CD4-positive, alpha-beta memory T cell (primary cell): ENCODE data around the gene ATG4A. TPM values are rescaled to one million over a fixed set of nuclear protein-coding genes. Genes with fewer than 3 reads are reported as not detected.

ENCODE experiments used
- CTCF ChIA-PET: fragments of 350-600 bp; sonication (Branson Sonifier 250); formaldehyde crosslinking; loops from one replicate; lab custom pipeline; 2021; ENCODE audit warnings: inconsistent platforms; ENCODE audit not compliant: partially characterized antibody; lab: Charles Lee
- POLR2A ChIA-PET: fragments of 350-600 bp; sonication (Branson Sonifier 250); formaldehyde crosslinking; loops from one replicate; lab custom pipeline; 2021; ENCODE audit not compliant: partially characterized antibody; lab: Charles Lee
- DNase-seq, 5 donors: peaks; one replicate each; pipeline versions ENCODE4 v3.0.0 to v3.0.0-alpha.2; 2020 to 2022; ENCODE audit warnings: mixed read lengths in 1 of 5
- H3K27ac ChIP-seq: one replicate; pipeline ENCODE4 v1.7.0; 2013; ENCODE audit warnings: low read depth, low read length
- H3K27me3 ChIP-seq: 2 replicates; pipeline ENCODE4 v1.7.0; 2013; ENCODE audit warnings: mild to moderate bottlenecking, low read length, moderate library complexity; ENCODE audit not compliant: insufficient read depth
- H3K36me3 ChIP-seq: 2 replicates; pipeline ENCODE4 v1.7.0; 2013; ENCODE audit warnings: mild to moderate bottlenecking, low read length, moderate library complexity; ENCODE audit not compliant: insufficient read depth
- H3K4me1 ChIP-seq: 2 replicates; pipeline ENCODE4 v1.7.0; 2013; ENCODE audit warnings: mild to moderate bottlenecking, low read length, moderate library complexity; ENCODE audit not compliant: insufficient read depth
- H3K4me3 ChIP-seq, 2 donors: one replicate each; pipeline ENCODE4 v1.7.0; 2013; ENCODE audit warnings: low read length in 2 of 2, mild to moderate bottlenecking in 1 of 2
- H3K9me3 ChIP-seq, 2 donors: one replicate each; pipeline ENCODE4 v1.7.0; 2013; ENCODE audit warnings: low read length in 2 of 2, control low read depth in 1 of 2; ENCODE audit not compliant: control insufficient read depth in 1 of 2
- H3K27ac Mint-ChIP-seq, 7 donors: one replicate each; pipeline ENCODE4 v1.8.0; 2020 to 2021; ENCODE audit warnings: mixed read lengths in 7 of 7, mild to moderate bottlenecking in 6 of 7, inconsistent platforms in 3 of 7, moderate library complexity in 3 of 7
- H3K27me3 Mint-ChIP-seq, 2 donors: one replicate each; pipeline ENCODE4 v1.8.0; 2020 to 2021; ENCODE audit warnings: mixed read lengths in 2 of 2
- H3K36me3 Mint-ChIP-seq, 2 donors: one replicate each; pipeline ENCODE4 v1.8.0; 2020 to 2021; ENCODE audit warnings: mixed read lengths in 2 of 2, inconsistent platforms in 1 of 2, mild to moderate bottlenecking in 1 of 2
- H3K4me1 Mint-ChIP-seq, 4 donors: one replicate each; pipeline ENCODE4 v1.8.0; 2020 to 2021; ENCODE audit warnings: mixed read lengths in 4 of 4, mild to moderate bottlenecking in 1 of 4
- H3K4me3 Mint-ChIP-seq, 8 donors: one replicate each; pipeline ENCODE4 v1.8.0; 2020 to 2021; ENCODE audit warnings: mixed read lengths in 8 of 8, mild to moderate bottlenecking in 7 of 8, moderate library complexity in 6 of 8, inconsistent platforms in 3 of 8
- H3K9me3 Mint-ChIP-seq, 8 donors: one replicate each; pipeline ENCODE4 v1.8.0; 2020 to 2021; ENCODE audit warnings: mixed read lengths in 8 of 8, mild to moderate bottlenecking in 5 of 8, inconsistent platforms in 3 of 8, moderate library complexity in 1 of 8
- intact Hi-C: fragments of 100-400 bp; cut with micrococcal nuclease; formaldehyde crosslinking; loops from one replicate; pipeline ENCODE4 v1.15.1; 2023
- polyA plus RNA-seq, 2 donors: library from polyadenylated mRNA; unstranded; fragments of 300-500 nt; fragmentation: Illumina TruSeq; gene quantifications; one replicate each; pipeline ENCODE4 v1.2.3, GENCODE V29; 2021
- total RNA-seq, 2 experiments: library from RNA; stranded (reverse); gene quantifications; one replicate each; pipeline ENCODE4 v1.2.3, GENCODE V29; 2021

Gene ATG4A, protein sequence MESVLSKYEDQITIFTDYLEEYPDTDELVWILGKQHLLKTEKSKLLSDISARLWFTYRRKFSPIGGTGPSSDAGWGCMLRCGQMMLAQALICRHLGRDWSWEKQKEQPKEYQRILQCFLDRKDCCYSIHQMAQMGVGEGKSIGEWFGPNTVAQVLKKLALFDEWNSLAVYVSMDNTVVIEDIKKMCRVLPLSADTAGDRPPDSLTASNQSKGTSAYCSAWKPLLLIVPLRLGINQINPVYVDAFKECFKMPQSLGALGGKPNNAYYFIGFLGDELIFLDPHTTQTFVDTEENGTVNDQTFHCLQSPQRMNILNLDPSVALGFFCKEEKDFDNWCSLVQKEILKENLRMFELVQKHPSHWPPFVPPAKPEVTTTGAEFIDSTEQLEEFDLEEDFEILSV
- 1 to 10 TPM; 7.6 to 8.1 TPM for total RNA-seq
- 10 to 100 TPM; 15.4 to 21.5 TPM for polyA plus RNA-seq

DNA sequence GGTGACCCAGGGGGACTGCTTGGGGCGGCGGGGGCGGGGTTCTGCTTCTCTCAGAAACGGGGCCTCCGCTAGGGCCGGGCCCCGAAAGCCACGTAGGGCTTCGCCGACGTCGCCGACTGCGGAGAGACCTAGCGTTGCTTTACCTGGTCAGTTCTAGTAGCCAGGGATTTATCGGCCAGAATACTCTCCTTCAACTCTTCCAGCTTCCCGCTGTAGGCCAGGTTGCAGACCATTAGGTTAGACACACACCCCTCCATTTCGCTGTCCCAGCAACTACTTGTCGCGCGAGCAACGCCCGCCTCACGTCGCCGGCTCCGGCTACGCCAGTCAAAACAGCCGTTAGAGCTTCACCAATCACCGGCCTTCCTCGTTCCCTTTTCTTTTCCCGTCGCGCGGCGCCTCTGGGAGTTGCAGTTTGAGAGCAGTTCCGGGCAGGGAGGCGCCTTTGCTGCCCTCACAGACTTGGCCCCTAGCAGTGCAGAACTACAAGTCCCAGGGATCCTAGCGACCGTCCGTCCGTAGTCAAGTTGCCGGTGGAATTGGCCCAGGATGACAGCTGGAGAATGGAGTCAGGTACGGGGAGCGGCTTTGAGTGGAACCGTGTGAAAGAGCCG is at the start of gene ATG4A, which contains the start of gene PSMD10:
Gene ATG4A, plus strand, starts transcription at position 515 of the 614 bp plus-strand sequence. Its CDS starts 49 bp downstream, at position 564.
Gene PSMD10, minus strand, starts transcription at position 279 of the 614 bp plus-strand sequence. Its CDS starts 22 bp downstream, at position 257.
- DNase-seq = peak; percentile 86 to 96 (median 90)
- ChIA-PET CTCF (no interaction called here), POLR2A (interaction anchor here (0.9 to 1.8 kb wide), 12 partner anchors 9 to 973 kb away, joined by 3 to 10 read pairs (median 4); partner anchors contain the start of genes MID2 and RBM41)
- Mint-ChIP-seq H3K9me3 (no peaks in the 10 kb centered on the region), H3K27ac (no peak within 1 kb of the TSS), H3K4me1 (peaks cover 5 to 17% (median 7%) of the 10 kb centered on the region in 4 donors), H3K4me3 (no peak within 1 kb of the TSS), H3K36me3 (peaks cover 4 to 5% of the 10 kb centered on the region in 2 donors), H3K27me3 (no peaks in the 10 kb centered on the region)
- intact Hi-C loops = loop anchor here (1.0 to 5.0 kb wide), 4 partner anchors 71 to 1481 kb away; partner anchors contain the start of genes PRPS1 and RADX
- Histone ChIP-seq H3K36me3 (no peaks in the 10 kb centered on the region), H3K4me1 (peaks cover 22% of the 10 kb centered on the region), H3K4me3 (peak within 1 kb of the TSS; percentile 48 to 75), H3K27ac (peak within 1 kb of the TSS; percentile 81), H3K27me3 (no peaks in the 10 kb centered on the region), H3K9me3 (no peaks in the 10 kb centered on the region)

DNA sequence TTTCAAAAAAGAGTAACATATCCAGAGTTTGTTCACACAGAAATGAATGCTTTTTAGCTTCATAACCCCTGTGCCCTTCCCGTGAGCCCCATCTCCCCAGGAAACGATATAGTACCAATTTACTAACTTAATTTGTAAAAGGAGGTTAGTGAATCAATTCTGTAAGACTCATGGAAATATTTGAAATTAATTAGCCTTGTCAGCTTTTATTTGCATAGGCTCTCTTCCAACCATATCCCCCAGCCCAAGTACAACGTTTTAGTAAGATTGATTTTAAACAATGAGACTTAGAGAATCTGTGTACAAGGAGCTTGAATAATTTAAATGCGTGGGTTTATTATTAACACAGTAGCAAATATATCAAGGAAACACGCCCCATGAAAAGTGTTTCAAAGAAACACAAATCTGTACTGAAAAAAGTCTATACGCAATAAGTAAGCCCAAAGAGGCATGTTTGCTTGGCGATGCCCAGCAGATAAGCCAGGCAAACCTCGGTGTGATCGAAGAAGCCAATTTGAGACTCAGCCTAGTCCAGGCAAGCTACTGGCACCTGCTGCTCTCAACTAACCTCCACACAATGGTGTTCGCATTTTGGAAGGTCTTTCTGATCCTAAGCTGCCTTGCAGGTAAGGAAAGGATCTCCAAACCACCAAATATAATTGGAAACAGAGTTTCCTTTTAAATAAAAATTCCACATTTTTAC is 46.9 kb upstream of the ATG4A start, which contains the start of gene VSIG1:
Gene VSIG1, plus strand, starts transcription at position 512 of the 703 bp plus-strand sequence. Its CDS starts 66 bp downstream, at position 578.
- H3K27me3 Mint-ChIP-seq = no peaks in the 10 kb centered on the region
- H3K4me1 ChIP-seq = peaks cover 8% of the 10 kb centered on the region
- ChIA-PET POLR2A (interaction anchor here (0.8 kb wide), 1 partner anchor 360 kb away, joined by 3 read pairs; no protein-coding TSS in a partner anchor), CTCF (interaction anchor here (1.1 kb wide), 1 partner anchor 24 kb away, joined by 3 read pairs; no protein-coding TSS in a partner anchor)
- intact Hi-C loops = no loop called here
- DNase-seq = no peak
- no peaks in the 10 kb centered on the region for H3K36me3 ChIP-seq
- H3K9me3 ChIP-seq = no peaks in the 10 kb centered on the region
- no peaks in the 10 kb centered on the region for H3K36me3 Mint-ChIP-seq
- H3K4me3 Mint-ChIP-seq = no peak within 1 kb of the TSS
- no peaks in the 10 kb centered on the region for H3K27me3 ChIP-seq
- peaks cover 12 to 19% (median 16%) of the 10 kb centered on the region in 4 donors for H3K4me1 Mint-ChIP-seq
- H3K27ac Mint-ChIP-seq = peak within 1 kb of the TSS in 1 of 7 donors; percentile 26
- no peak within 1 kb of the TSS for H3K27ac ChIP-seq
- H3K4me3 ChIP-seq = no peak within 1 kb of the TSS
- H3K9me3 Mint-ChIP-seq = no peaks in the 10 kb centered on the region

DNA sequence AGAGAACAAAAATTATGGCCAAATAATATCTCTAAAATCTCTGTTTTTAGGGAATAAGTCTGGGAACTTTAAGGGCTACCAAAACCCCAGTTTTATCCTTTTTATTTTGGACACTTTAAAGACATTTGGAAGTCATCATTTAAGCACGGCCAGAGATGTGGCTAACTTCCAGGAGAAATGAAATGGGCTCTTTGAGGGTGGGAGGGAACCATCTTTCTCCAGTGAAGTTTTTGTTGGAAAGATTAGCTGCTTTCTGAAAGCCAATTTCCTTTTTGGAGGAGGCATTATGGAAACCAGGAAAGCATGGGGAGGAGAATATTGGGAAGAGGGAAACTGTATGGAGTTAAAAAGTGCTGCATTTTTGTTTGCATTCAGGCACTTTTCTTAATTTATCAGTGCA is 41.9 kb upstream of the ATG4A start:
- intact Hi-C loops = no loop called here
- Histone ChIP-seq H3K36me3 (no peaks in the 10 kb centered on the region), H3K27me3 (no peaks in the 10 kb centered on the region), H3K27ac (no peak overlapping the region), H3K4me3 (no peak overlapping the region), H3K9me3 (no peaks in the 10 kb centered on the region), H3K4me1 (no peaks in the 10 kb centered on the region)
- H3K36me3 Mint-ChIP-seq = no peaks in the 10 kb centered on the region
- peak overlapping the region in 2 of 7 donors; percentile 29 to 52 for H3K27ac Mint-ChIP-seq
- H3K4me3 Mint-ChIP-seq = no peak overlapping the region
- POLR2A ChIA-PET = no interaction called here
- CTCF ChIA-PET = no interaction called here
- H3K9me3 Mint-ChIP-seq = no peaks in the 10 kb centered on the region
- no peaks in the 10 kb centered on the region for H3K27me3 Mint-ChIP-seq
- no peak for DNase-seq
- H3K4me1 Mint-ChIP-seq = peaks cover 3 to 8% (median 4%) of the 10 kb centered on the region in 4 donors

DNA sequence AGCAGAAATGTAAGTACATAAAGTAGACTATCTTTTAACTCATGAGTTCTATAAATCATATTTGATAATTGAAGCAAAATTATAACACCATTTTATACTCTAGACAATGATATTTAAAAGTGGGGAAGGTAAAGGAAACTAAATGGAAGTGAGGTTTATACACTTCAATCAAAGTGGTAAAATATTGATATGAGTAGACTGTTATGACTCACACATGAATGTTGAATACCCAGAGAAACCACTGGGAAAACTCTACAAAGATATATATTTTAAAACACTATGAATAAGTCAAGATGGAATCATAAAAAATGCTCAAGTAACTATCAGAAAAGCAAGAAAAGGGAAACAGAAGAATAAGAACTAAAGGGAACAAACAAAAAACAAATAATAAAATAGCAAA is 38.4 kb upstream of the ATG4A start:
- no peak for DNase-seq
- no peak overlapping the region for H3K4me3 ChIP-seq
- Mint-ChIP-seq H3K36me3 (peaks cover 0 to 7% of the 10 kb centered on the region in 2 donors), H3K4me3 (no peak overlapping the region), H3K27me3 (no peaks in the 10 kb centered on the region), H3K9me3 (no peaks in the 10 kb centered on the region), H3K4me1 (peaks cover 0 to 5% (median 3%) of the 10 kb centered on the region in 4 donors), H3K27ac (peak overlapping the region in 2 of 7 donors; percentile 2 to 32)
- no peaks in the 10 kb centered on the region for H3K4me1 ChIP-seq
- no peaks in the 10 kb centered on the region for H3K9me3 ChIP-seq
- no peaks in the 10 kb centered on the region for H3K27me3 ChIP-seq
- H3K27ac ChIP-seq = no peak overlapping the region
- CTCF ChIA-PET = no interaction called here
- H3K36me3 ChIP-seq = no peaks in the 10 kb centered on the region
- POLR2A ChIA-PET = no interaction called here
- intact Hi-C loops = no loop called here

DNA sequence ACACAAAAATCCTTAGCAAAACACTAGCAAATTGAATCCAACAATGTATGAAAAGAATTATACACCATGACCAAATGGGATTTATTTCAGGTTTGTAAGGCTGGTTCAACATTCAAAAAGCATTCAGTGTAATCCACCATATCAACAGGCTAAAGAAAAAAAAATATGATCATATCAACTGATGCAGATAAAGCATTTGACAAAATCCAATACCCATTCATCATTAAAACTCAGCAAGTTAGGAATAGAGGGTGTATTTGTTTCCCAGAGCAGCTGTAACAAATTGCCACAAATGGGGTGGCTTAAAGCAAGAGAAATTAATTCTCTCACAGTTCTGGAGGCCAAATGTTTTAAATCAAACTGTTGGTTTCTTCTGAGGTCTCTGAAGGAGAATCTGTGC is 36.0 kb upstream of the ATG4A start:
- Mint-ChIP-seq H3K36me3 (peaks cover 5 to 26% of the 10 kb centered on the region in 2 donors), H3K9me3 (no peaks in the 10 kb centered on the region), H3K4me3 (no peak overlapping the region), H3K27ac (no peak overlapping the region), H3K4me1 (peaks cover 0 to 8% (median 5%) of the 10 kb centered on the region in 4 donors), H3K27me3 (no peaks in the 10 kb centered on the region)
- ChIA-PET POLR2A (no interaction called here), CTCF (no interaction called here)
- H3K4me3 ChIP-seq = no peak overlapping the region
- DNase-seq = no peak
- intact Hi-C loops = no loop called here
- H3K4me1 ChIP-seq = no peaks in the 10 kb centered on the region
- no peaks in the 10 kb centered on the region for H3K27me3 ChIP-seq
- no peaks in the 10 kb centered on the region for H3K9me3 ChIP-seq
- H3K27ac ChIP-seq = no peak overlapping the region
- no peaks in the 10 kb centered on the region for H3K36me3 ChIP-seq

DNA sequence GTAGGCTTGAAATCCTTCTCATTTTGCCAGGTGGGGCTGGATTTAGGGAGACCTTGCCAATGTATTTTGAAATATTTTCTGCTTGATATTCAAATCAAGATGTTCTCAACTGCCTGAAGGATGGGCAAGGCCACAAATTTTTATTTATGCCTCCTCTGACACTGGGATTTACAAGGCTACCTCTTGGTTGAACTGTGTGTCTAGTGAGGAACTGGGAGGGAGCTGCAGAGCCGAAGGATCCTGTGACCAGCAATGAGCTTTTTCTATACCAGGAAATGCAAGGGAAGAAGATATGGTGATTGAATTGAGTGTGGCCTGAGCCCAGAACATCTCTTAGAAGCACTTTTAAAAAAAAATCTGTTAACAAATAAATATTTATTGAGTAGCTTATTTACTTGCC is 31.8 kb upstream of the ATG4A start:
- Histone ChIP-seq H3K4me1 (no peaks in the 10 kb centered on the region), H3K4me3 (no peak overlapping the region), H3K27ac (no peak overlapping the region), H3K9me3 (no peaks in the 10 kb centered on the region), H3K27me3 (no peaks in the 10 kb centered on the region), H3K36me3 (no peaks in the 10 kb centered on the region)
- DNase-seq = no peak
- H3K36me3 Mint-ChIP-seq = peaks cover 15 to 40% of the 10 kb centered on the region in 2 donors
- ChIA-PET CTCF (interaction anchor here (0.8 to 1.3 kb wide), 3 partner anchors 11 to 39 kb away, joined by 3 to 5 read pairs (median 3); no protein-coding TSS in a partner anchor), POLR2A (interaction anchor here (1.1 kb wide), 1 partner anchor 41 kb away, joined by 4 read pairs; no protein-coding TSS in a partner anchor)
- H3K4me3 Mint-ChIP-seq = no peak overlapping the region
- peaks cover 0 to 4% (median 4%) of the 10 kb centered on the region in 4 donors for H3K4me1 Mint-ChIP-seq
- intact Hi-C loops = no loop called here
- no peaks in the 10 kb centered on the region for H3K9me3 Mint-ChIP-seq
- H3K27ac Mint-ChIP-seq = peak overlapping the region in 1 of 7 donors; percentile 8
- no peaks in the 10 kb centered on the region for H3K27me3 Mint-ChIP-seq
